Right hindlimb (tissue), 1 donor: ENCODE data around the gene MAPT.
"Not testable (repeated sequence)": the region's sequence is repeated elsewhere in the genome, so short reads cannot be mapped to it uniquely, and the experiment has no call there.

Source experiments
- DNase-seq: peaks from one replicate; pipeline ENCODE4 v3.0.0-alpha.2; 2018

MAPT gene

DNA sequence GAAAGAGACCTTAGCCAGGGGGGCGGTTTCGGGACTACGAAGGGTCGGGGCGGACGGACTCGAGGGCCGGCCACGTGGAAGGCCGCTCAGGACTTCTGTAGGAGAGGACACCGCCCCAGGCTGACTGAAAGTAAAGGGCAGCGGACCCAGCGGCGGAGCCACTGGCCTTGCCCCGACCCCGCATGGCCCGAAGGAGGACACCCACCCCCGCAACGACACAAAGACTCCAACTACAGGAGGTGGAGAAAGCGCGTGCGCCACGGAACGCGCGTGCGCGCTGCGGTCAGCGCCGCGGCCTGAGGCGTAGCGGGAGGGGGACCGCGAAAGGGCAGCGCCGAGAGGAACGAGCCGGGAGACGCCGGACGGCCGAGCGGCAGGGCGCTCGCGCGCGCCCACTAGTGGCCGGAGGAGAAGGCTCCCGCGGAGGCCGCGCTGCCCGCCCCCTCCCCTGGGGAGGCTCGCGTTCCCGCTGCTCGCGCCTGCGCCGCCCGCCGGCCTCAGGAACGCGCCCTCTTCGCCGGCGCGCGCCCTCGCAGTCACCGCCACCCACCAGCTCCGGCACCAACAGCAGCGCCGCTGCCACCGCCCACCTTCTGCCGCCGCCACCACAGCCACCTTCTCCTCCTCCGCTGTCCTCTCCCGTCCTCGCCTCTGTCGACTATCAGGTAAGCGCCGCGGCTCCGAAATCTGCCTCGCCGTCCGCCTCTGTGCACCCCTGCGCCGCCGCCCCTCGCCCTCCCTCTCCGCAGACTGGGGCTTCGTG is at the start of gene MAPT:
Gene MAPT, plus strand, starts transcription at position 533 of the 763 bp plus-strand sequence. CDS start 67,784 bp downstream, outside the sequence.
- DNase-seq, result peak; percentile 95

- DNase-seq, result no peak
Observed at GRCh38 chr17:45844695-45845375, 49.5 kb upstream of the MAPT start, which contains the start of gene SPPL2C. TSS of gene SPPL2C (plus strand) at chr17:45844881. CDS start at chr17:45844907, 26 bp downstream.

DNA sequence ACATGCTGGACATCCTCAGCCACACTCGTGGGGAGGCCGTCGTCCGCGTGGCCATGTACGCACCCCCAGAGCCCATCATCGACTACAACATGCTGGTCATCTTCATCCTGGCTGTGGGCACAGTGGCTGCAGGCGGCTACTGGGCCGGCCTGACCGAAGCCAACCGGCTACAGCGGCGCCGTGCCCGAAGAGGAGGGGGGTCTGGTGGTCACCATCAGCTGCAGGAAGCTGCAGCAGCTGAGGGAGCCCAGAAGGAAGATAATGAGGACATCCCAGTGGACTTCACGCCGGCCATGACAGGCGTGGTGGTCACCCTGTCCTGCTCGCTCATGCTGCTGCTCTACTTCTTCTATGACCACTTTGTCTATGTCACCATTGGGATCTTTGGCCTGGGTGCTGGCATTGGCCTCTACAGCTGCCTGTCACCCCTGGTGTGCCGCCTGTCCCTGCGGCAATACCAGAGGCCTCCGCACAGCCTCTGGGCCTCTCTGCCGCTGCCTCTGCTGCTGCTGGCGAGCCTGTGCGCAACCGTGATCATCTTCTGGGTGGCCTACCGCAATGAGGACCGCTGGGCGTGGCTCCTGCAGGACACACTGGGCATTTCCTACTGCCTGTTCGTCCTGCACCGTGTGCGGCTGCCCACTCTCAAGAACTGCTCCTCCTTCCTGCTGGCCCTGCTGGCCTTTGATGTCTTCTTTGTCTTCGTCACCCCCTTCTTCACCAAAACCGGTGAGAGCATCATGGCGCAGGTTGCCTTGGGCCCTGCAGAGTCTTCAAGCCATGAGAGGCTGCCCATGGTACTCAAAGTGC is 48.8 kb upstream of the MAPT start:
- DNase-seq, result no peak

- DNase-seq, result no peak
Observed at GRCh38 chr17:45846223-45846622, 48.1 kb upstream of the MAPT start.

GRCh38 chr17:45846646-45847045 is 47.7 kb upstream of the MAPT start:
- no peak for DNase-seq

- DNase-seq, result no peak
Observed at GRCh38 chr17:45847101-45847500, 47.3 kb upstream of the MAPT start.

DNA sequence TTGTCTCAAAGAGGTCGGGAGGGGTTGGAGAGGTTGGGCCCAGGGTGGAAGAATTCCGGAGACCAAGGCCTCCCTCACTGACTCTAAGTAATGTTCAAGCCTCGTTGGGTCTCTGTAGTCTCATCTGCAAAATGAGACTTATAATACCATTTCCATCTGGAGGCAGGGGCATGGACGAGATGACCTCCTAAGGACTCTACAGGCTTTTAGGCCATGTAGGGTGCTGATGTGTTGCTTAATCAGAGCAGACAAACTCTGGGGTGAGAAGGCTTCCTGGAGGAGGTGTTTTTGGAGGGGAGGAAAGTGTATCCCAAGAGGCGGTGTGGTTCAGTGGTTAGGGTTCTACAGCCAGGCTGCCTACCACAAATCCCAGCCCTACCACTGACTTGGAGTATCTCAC is 46.6 kb upstream of the MAPT start:
- no peak for DNase-seq

- no peak for DNase-seq
Observed at GRCh38 chr17:45848405-45848804, 45.9 kb upstream of the MAPT start.

- DNase-seq, result no peak
Observed at GRCh38 chr17:45848868-45849535, 45.4 kb upstream of the MAPT start.

DNA sequence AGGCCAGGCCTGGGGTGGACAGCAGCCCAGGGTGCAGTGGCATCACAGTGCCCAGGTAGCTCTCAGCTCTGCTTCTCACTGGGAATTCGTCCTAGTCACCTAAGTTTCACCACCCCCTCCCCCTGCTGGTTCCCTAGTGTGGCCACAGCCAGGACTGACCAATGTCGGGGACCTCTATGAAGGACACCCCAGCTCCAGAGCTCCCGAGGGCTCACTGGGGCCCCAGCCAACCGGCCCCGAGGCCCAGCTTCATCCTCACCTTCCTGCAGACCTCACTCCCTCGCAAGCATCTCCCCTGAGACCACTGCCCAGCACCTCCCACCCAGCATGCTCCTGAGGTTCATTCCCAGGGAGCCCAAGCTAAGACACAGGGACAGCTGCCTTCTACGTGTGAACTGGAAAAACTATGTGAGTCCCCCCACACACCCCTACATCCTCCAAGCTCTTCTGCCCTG is 44.8 kb upstream of the MAPT start:
- DNase-seq, result no peak

- no peak for DNase-seq
Observed at GRCh38 chr17:45850011-45850410, 44.3 kb upstream of the MAPT start.

- DNase-seq, result no peak
Observed at GRCh38 chr17:45850468-45850867, 43.9 kb upstream of the MAPT start.

DNA sequence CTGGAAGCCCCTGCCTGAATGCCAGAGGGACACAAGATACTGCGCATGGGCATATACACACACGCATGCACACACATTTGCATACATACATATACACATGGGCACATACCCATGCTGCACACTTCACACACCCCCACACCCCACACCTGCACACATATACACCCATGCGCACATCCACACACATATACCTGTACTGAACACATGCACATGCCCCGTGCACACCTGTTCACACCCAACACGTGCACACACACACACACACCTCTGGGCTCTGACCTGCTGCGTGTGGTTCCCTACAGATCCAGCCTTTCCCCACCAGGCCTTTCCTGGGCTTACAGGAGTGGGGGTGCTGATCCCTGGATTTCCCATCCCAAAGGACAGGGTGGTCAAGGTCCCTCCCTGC is 43.3 kb upstream of the MAPT start:
- no peak for DNase-seq

- DNase-seq, result no peak
Observed at GRCh38 chr17:45851464-45851863, 42.9 kb upstream of the MAPT start.

GRCh38 chr17:45851873-45852272 is 42.5 kb upstream of the MAPT start:
- no peak for DNase-seq

- peak; percentile 63 for DNase-seq
Observed at GRCh38 chr17:45852535-45853297, 41.6 kb upstream of the MAPT start.

- no peak for DNase-seq
Observed at GRCh38 chr17:45854209-45854608, 40.1 kb upstream of the MAPT start.

DNA sequence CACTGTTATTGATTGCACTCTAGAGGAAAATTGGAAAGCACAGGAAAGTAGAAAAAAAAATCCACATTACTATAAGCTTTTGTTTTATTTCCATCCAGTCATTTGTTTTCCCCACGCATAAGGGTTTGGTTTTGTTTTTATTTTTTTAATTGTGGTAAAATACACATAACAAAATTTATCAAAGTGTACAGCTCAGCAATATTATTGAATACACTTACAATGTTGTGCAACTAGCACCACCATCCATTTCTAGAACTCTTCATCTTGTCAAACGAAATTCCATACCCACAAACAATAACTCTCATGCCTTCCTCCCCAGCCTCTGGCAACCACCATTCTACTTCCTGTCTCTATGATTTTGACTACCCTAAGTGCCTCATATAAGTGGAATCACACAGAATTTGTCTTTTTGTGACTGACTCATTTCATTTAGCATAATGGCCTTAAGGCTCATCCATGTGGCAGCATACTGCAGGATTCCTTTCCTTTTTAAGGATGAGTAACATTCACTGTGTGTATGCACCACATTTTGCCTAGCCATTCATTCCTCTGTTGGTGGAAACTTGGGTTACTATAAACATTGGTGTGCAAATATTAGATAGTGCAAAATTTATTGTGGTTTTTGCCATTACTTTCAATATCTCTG is 38.5 kb upstream of the MAPT start:
- DNase-seq, result no peak

GRCh38 chr17:45857977-45858708 is 36.2 kb upstream of the MAPT start:
- peak; percentile 51 for DNase-seq

DNA sequence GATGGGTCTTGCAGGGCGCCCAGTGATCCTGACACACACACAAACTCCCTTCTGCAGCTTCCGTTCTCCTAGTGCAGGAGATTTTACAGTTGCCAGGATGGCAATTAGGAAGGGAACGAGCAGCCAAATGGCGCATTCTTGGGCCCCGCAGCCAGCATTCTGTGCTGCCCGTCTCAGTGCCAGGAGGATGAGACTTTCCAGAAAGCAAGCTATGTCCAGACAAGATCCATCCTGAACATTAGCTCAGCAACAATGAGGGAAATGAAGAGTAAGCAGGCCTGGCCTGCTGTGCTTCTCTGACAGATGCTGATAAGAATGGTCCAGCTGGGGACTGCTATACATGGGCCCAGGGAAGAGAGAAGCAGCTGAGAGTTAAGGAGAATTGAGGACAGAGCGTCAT is 33.2 kb upstream of the MAPT start:
- DNase-seq, result no peak

GRCh38 chr17:45862127-45862526 is 32.2 kb upstream of the MAPT start:
- not testable (repeated sequence) for DNase-seq
